ENCODE data around the gene KCNAB1.
"Not testable (repeated sequence)": the region's sequence is repeated elsewhere in the genome, so short reads cannot be mapped to it uniquely, and the experiment has no call there.

- TF ChIP-seq CTCF (IDR thresholded peaks at IDR 0.05); EZH2 (IDR thresholded peaks at IDR 0.05; ENCODE audit: borderline replicate concordance, insufficient read depth, low read depth, low read length, poor library complexity, severe bottlenecking): not testable (repeated sequence)
These were observed 102.0 kb downstream of the KCNAB1 start for GRCh38 chr3:156222381-156222780.

Measured in B cell (primary cell).